ENCODE data around the gene ZDHHC17. TPM values are rescaled to one million over a fixed set of nuclear protein-coding genes. Genes with fewer than 3 reads are reported as not detected.
A peak's percentile ranks its signal among the peaks of the same experiment; 100 is the strongest.

ZDHHC17 gene
- total and polyA plus RNA-seq, 2 donors, result 29.5 to 41.4 TPM

- 94% methylated on average over 3 of the region's 3 CpGs for WGBS
- peaks cover 0 to 4% of the 10 kb centered on the region in 2 donors for H3K36me3 ChIP-seq (ENCODE audit: control insufficient read depth in 2 of 2, insufficient read depth in 2 of 2, low read length in 1 of 2)
- H3K4me3 ChIP-seq (ENCODE audit: low read length in 2 of 2), result no peak overlapping the region
- H3K9me3 ChIP-seq (ENCODE audit: control insufficient read depth in 2 of 2, insufficient read depth in 1 of 2, low read length in 1 of 2), result no peaks in the 10 kb centered on the region
- H3K27me3 ChIP-seq (ENCODE audit: control insufficient read depth in 2 of 2, insufficient read depth in 1 of 2, low read length in 1 of 2), result no peaks in the 10 kb centered on the region
- no peak overlapping the region for H3K27ac ChIP-seq (ENCODE audit: low read depth in 1 of 2, low read length in 1 of 2)
- DNase-seq (ENCODE audit: low read depth in 6 of 9, low spot score in 9 of 9), result no peak
- peaks cover 0 to 5% of the 10 kb centered on the region in 2 donors for H3K4me1 ChIP-seq (ENCODE audit: control insufficient read depth in 2 of 2, insufficient read depth in 2 of 2, low read length in 2 of 2)
These were observed 96.3 kb downstream of the ZDHHC17 start for GRCh38 chr12:76860256-76860655.

GRCh38 chr12:76863005-76863670 lies 99.2 kb downstream of the ZDHHC17 start:
- DNase-seq (ENCODE audit: low read depth in 6 of 9, low spot score in 9 of 9), result no peak
- 97% methylated on average over 12 of the region's 12 CpGs for WGBS
- Histone ChIP-seq H3K4me3 (ENCODE audit: low read length in 2 of 2) (no peak overlapping the region), H3K27me3 (ENCODE audit: control insufficient read depth in 2 of 2, insufficient read depth in 1 of 2, low read length in 1 of 2) (no peaks in the 10 kb centered on the region), H3K9me3 (ENCODE audit: control insufficient read depth in 2 of 2, insufficient read depth in 1 of 2, low read length in 1 of 2) (no peaks in the 10 kb centered on the region), H3K27ac (ENCODE audit: low read depth in 1 of 2, low read length in 1 of 2) (no peak overlapping the region), H3K36me3 (ENCODE audit: control insufficient read depth in 2 of 2, insufficient read depth in 2 of 2, low read length in 1 of 2) (peaks cover 0 to 4% of the 10 kb centered on the region in 2 donors), H3K4me1 (ENCODE audit: control insufficient read depth in 2 of 2, insufficient read depth in 2 of 2, low read length in 2 of 2) (peaks cover 5 to 21% of the 10 kb centered on the region in 2 donors)

- DNase-seq (ENCODE audit: low read depth in 6 of 9, low spot score in 9 of 9), result no peak
- Histone ChIP-seq H3K27ac (ENCODE audit: low read depth in 1 of 2, low read length in 1 of 2) (no peak overlapping the region), H3K4me1 (ENCODE audit: control insufficient read depth in 2 of 2, insufficient read depth in 2 of 2, low read length in 2 of 2) (peaks cover 5 to 21% of the 10 kb centered on the region in 2 donors), H3K27me3 (ENCODE audit: control insufficient read depth in 2 of 2, insufficient read depth in 1 of 2, low read length in 1 of 2) (no peaks in the 10 kb centered on the region), H3K4me3 (ENCODE audit: low read length in 2 of 2) (no peak overlapping the region), H3K9me3 (ENCODE audit: control insufficient read depth in 2 of 2, insufficient read depth in 1 of 2, low read length in 1 of 2) (no peaks in the 10 kb centered on the region), H3K36me3 (ENCODE audit: control insufficient read depth in 2 of 2, insufficient read depth in 2 of 2, low read length in 1 of 2) (peaks cover 0 to 4% of the 10 kb centered on the region in 2 donors)
- WGBS, result 72% methylated on average over 4 of the region's 4 CpGs
These were observed 99.9 kb downstream of the ZDHHC17 start for GRCh38 chr12:76863837-76864236.

GRCh38 chr12:76864791-76865400 lies 101.0 kb downstream of the ZDHHC17 start:
- Histone ChIP-seq H3K36me3 (ENCODE audit: control insufficient read depth in 2 of 2, insufficient read depth in 2 of 2, low read length in 1 of 2) (no peaks in the 10 kb centered on the region), H3K4me3 (ENCODE audit: low read length in 2 of 2) (no peak overlapping the region), H3K27ac (ENCODE audit: low read depth in 1 of 2, low read length in 1 of 2) (no peak overlapping the region), H3K27me3 (ENCODE audit: control insufficient read depth in 2 of 2, insufficient read depth in 1 of 2, low read length in 1 of 2) (no peaks in the 10 kb centered on the region), H3K4me1 (ENCODE audit: control insufficient read depth in 2 of 2, insufficient read depth in 2 of 2, low read length in 2 of 2) (peaks cover 5 to 16% of the 10 kb centered on the region in 2 donors), H3K9me3 (ENCODE audit: control insufficient read depth in 2 of 2, insufficient read depth in 1 of 2, low read length in 1 of 2) (no peaks in the 10 kb centered on the region)
- no peak for DNase-seq (ENCODE audit: low read depth in 6 of 9, low spot score in 9 of 9)
- WGBS, result 93% methylated on average over 2 of the region's 2 CpGs

DNA sequence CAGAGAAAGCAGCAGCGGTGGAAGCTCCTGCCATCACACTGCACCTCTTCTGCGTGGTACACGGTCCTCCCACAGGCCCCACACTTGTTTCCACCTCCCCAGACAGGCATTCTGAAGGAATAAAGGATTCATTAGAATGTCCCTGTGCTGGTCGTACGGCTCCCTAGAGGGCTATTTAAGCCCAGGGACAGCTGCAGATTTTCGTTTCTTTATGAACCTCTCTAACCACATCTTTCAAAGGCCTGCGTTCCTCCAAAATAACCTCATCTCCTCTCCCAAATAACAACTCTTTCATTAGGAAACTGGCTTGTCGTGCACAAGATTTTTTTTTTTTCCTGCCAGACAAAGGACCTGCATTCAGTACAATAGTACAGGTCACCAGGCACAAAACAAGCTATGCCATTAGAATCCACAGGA lies 102.2 kb downstream of the ZDHHC17 start:
- H3K36me3 ChIP-seq (ENCODE audit: control insufficient read depth in 2 of 2, insufficient read depth in 2 of 2, low read length in 1 of 2), result no peaks in the 10 kb centered on the region
- no peak overlapping the region for H3K4me3 ChIP-seq (ENCODE audit: low read length in 2 of 2)
- H3K27me3 ChIP-seq (ENCODE audit: control insufficient read depth in 2 of 2, insufficient read depth in 1 of 2, low read length in 1 of 2), result no peaks in the 10 kb centered on the region
- DNase-seq (ENCODE audit: low read depth in 6 of 9, low spot score in 9 of 9), result peak in 1 of 9 donors; percentile 24
- H3K4me1 ChIP-seq (ENCODE audit: control insufficient read depth in 2 of 2, insufficient read depth in 2 of 2, low read length in 2 of 2), result peaks cover 5 to 16% of the 10 kb centered on the region in 2 donors
- H3K9me3 ChIP-seq (ENCODE audit: control insufficient read depth in 2 of 2, insufficient read depth in 1 of 2, low read length in 1 of 2), result no peaks in the 10 kb centered on the region
- 69% methylated on average over 8 of the region's 8 CpGs for WGBS
- H3K27ac ChIP-seq (ENCODE audit: low read depth in 1 of 2, low read length in 1 of 2), result no peak overlapping the region

- Histone ChIP-seq H3K27ac (ENCODE audit: low read depth in 1 of 2, low read length in 1 of 2) (no peak overlapping the region), H3K4me1 (ENCODE audit: control insufficient read depth in 2 of 2, insufficient read depth in 2 of 2, low read length in 2 of 2) (peaks cover 5 to 16% of the 10 kb centered on the region in 2 donors), H3K9me3 (ENCODE audit: control insufficient read depth in 2 of 2, insufficient read depth in 1 of 2, low read length in 1 of 2) (no peaks in the 10 kb centered on the region), H3K4me3 (ENCODE audit: low read length in 2 of 2) (no peak overlapping the region), H3K27me3 (ENCODE audit: control insufficient read depth in 2 of 2, insufficient read depth in 1 of 2, low read length in 1 of 2) (no peaks in the 10 kb centered on the region), H3K36me3 (ENCODE audit: control insufficient read depth in 2 of 2, insufficient read depth in 2 of 2, low read length in 1 of 2) (no peaks in the 10 kb centered on the region)
- DNase-seq (ENCODE audit: low read depth in 6 of 9, low spot score in 9 of 9), result peak in 4 of 9 donors; percentile 18 to 75 (median 32)
- WGBS, result 50% methylated on average over 8 of the region's 8 CpGs
These were observed 102.8 kb downstream of the ZDHHC17 start for GRCh38 chr12:76866726-76867125.

- no peak for DNase-seq (ENCODE audit: low read depth in 6 of 9, low spot score in 9 of 9)
- H3K27ac ChIP-seq (ENCODE audit: low read depth in 1 of 2, low read length in 1 of 2), result no peak overlapping the region
- no peaks in the 10 kb centered on the region for H3K36me3 ChIP-seq (ENCODE audit: control insufficient read depth in 2 of 2, insufficient read depth in 2 of 2, low read length in 1 of 2)
- H3K27me3 ChIP-seq (ENCODE audit: control insufficient read depth in 2 of 2, insufficient read depth in 1 of 2, low read length in 1 of 2), result no peaks in the 10 kb centered on the region
- peaks cover 4 to 14% of the 10 kb centered on the region in 2 donors for H3K4me1 ChIP-seq (ENCODE audit: control insufficient read depth in 2 of 2, insufficient read depth in 2 of 2, low read length in 2 of 2)
- 85% methylated on average over 2 of the region's 2 CpGs for WGBS
- H3K9me3 ChIP-seq (ENCODE audit: control insufficient read depth in 2 of 2, insufficient read depth in 1 of 2, low read length in 1 of 2), result no peaks in the 10 kb centered on the region
- H3K4me3 ChIP-seq (ENCODE audit: low read length in 2 of 2), result no peak overlapping the region
These were observed 107.2 kb downstream of the ZDHHC17 start for GRCh38 chr12:76871082-76871481.

DNA sequence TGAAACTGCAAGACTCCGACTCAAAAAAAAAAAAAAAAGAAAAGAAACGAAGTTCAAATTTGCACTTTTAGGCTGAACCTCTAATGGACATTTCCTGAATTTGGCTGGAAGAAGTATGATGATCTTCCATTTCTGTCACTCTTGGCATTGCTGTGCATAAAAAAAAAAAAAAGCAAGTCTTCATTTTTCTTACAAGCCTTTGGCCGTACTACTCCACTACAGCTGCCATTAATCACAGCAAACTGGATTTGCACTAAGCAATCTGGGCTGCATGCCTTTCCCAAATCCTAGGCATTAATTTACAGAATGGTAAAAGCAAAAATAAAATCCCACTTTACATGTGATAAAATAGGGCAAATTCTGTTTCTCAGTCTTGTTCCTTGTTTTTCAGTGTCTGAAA lies 107.8 kb downstream of the ZDHHC17 start:
- Histone ChIP-seq H3K27me3 (ENCODE audit: control insufficient read depth in 2 of 2, insufficient read depth in 1 of 2, low read length in 1 of 2) (peaks cover 4% of the 10 kb centered on the region in 2 donors), H3K36me3 (ENCODE audit: control insufficient read depth in 2 of 2, insufficient read depth in 2 of 2, low read length in 1 of 2) (no peaks in the 10 kb centered on the region), H3K9me3 (ENCODE audit: control insufficient read depth in 2 of 2, insufficient read depth in 1 of 2, low read length in 1 of 2) (no peaks in the 10 kb centered on the region), H3K4me1 (ENCODE audit: control insufficient read depth in 2 of 2, insufficient read depth in 2 of 2, low read length in 2 of 2) (peaks cover 0 to 11% of the 10 kb centered on the region in 2 donors), H3K27ac (ENCODE audit: low read depth in 1 of 2, low read length in 1 of 2) (no peak overlapping the region), H3K4me3 (ENCODE audit: low read length in 2 of 2) (no peak overlapping the region)
- 97% methylated on average over 3 of the region's 3 CpGs for WGBS
- DNase-seq (ENCODE audit: low read depth in 6 of 9, low spot score in 9 of 9), result no peak

- H3K4me3 ChIP-seq (ENCODE audit: low read length in 2 of 2), result no peak overlapping the region
- no peak for DNase-seq (ENCODE audit: low read depth in 6 of 9, low spot score in 9 of 9)
- no peaks in the 10 kb centered on the region for H3K9me3 ChIP-seq (ENCODE audit: control insufficient read depth in 2 of 2, insufficient read depth in 1 of 2, low read length in 1 of 2)
- no peak overlapping the region for H3K27ac ChIP-seq (ENCODE audit: low read depth in 1 of 2, low read length in 1 of 2)
- peaks cover 9 to 11% of the 10 kb centered on the region in 2 donors for H3K27me3 ChIP-seq (ENCODE audit: control insufficient read depth in 2 of 2, insufficient read depth in 1 of 2, low read length in 1 of 2)
- H3K4me1 ChIP-seq (ENCODE audit: control insufficient read depth in 2 of 2, insufficient read depth in 2 of 2, low read length in 2 of 2), result peaks cover 0 to 10% of the 10 kb centered on the region in 2 donors
- WGBS, result 95% methylated on average over 5 of the region's 5 CpGs
- no peaks in the 10 kb centered on the region for H3K36me3 ChIP-seq (ENCODE audit: control insufficient read depth in 2 of 2, insufficient read depth in 2 of 2, low read length in 1 of 2)
These were observed 108.5 kb downstream of the ZDHHC17 start for GRCh38 chr12:76872415-76872814.
